H9 (cell line): ENCODE data around the gene TPD52L1. TPM values are rescaled to one million over a fixed set of nuclear protein-coding genes. Genes with fewer than 3 reads are reported as not detected.

ENCODE experiments used
- DNase-seq: peaks from one replicate; pipeline ENCODE4 v3.0.0-alpha.2; 2017
- H2AFZ ChIP-seq: one replicate; pipeline ENCODE4 v1.6.1; 2013; ENCODE audit warnings: mild to moderate bottlenecking, low read length, control low read depth, moderate library complexity
- H2AK5ac ChIP-seq: 2 replicates; pipeline ENCODE4 v1.6.1; 2013; ENCODE audit warnings: low read length, control low read depth, mixed read lengths; ENCODE audit not compliant: insufficient read length
- H2BK120ac ChIP-seq: one replicate; pipeline ENCODE4 v1.6.1; 2013; ENCODE audit warnings: low read depth, mild to moderate bottlenecking, low read length, control low read depth, inconsistent platforms; ENCODE audit not compliant: poor library complexity, severe bottlenecking
- H2BK12ac ChIP-seq: 2 replicates; pipeline ENCODE4 v1.6.1; 2013; ENCODE audit warnings: low read length, control low read depth, mixed read lengths, low read depth; ENCODE audit not compliant: insufficient read length
- H2BK15ac ChIP-seq: 2 replicates; pipeline ENCODE4 v1.6.1; 2013; ENCODE audit warnings: low read depth, low read length, control low read depth
- H2BK20ac ChIP-seq: one replicate; pipeline ENCODE4 v1.6.1; 2013; ENCODE audit warnings: low read depth, mild to moderate bottlenecking, low read length, control low read depth, inconsistent platforms; ENCODE audit not compliant: poor library complexity, severe bottlenecking
- H2BK5ac ChIP-seq: 2 replicates; pipeline ENCODE4 v1.6.1; 2013; ENCODE audit warnings: low read length, control low read depth, mixed read lengths; ENCODE audit not compliant: insufficient read length
- H3K14ac ChIP-seq: 2 replicates; pipeline ENCODE4 v1.6.1; 2013; ENCODE audit warnings: low read length, control low read depth; ENCODE audit not compliant: insufficient read depth
- H3K18ac ChIP-seq: 2 replicates; pipeline ENCODE4 v1.6.1; 2013; ENCODE audit warnings: low read depth, mild to moderate bottlenecking, mixed read lengths, low read length, control low read depth; ENCODE audit not compliant: insufficient read length
- H3K23ac ChIP-seq: 2 replicates; pipeline ENCODE4 v1.6.1; 2013; ENCODE audit warnings: low read length, control low read depth, mixed read lengths, low read depth; ENCODE audit not compliant: insufficient read length
- H3K23me2 ChIP-seq: 2 replicates; pipeline ENCODE4 v1.6.1; 2013; ENCODE audit warnings: low read depth, mild to moderate bottlenecking, mixed read lengths, low read length, control low read depth; ENCODE audit not compliant: insufficient read length, poor library complexity, severe bottlenecking
- H3K27ac ChIP-seq: 2 replicates; pipeline ENCODE4 v1.5.1; 2013; ENCODE audit warnings: low read length, control low read depth, mixed read lengths, low read depth; ENCODE audit not compliant: insufficient read length
- H3K27me3 ChIP-seq: 2 replicates; pipeline ENCODE4 v1.6.1; 2013; ENCODE audit warnings: low read length, control low read depth, inconsistent platforms; ENCODE audit not compliant: insufficient read depth
- H3K4ac ChIP-seq: 2 replicates; pipeline ENCODE4 v1.6.1; 2013; ENCODE audit warnings: low read depth, mild to moderate bottlenecking, control low read depth, inconsistent platforms, low read length, moderate library complexity
- H3K4me1 ChIP-seq: 2 replicates; pipeline ENCODE4 v1.6.1; 2013; ENCODE audit warnings: low read length, control low read depth, inconsistent platforms; ENCODE audit not compliant: insufficient read depth
- H3K4me2 ChIP-seq: 2 replicates; pipeline ENCODE4 v1.6.1; 2013; ENCODE audit warnings: low read length, control low read depth, mixed read lengths; ENCODE audit not compliant: insufficient read length, insufficient read depth
- H3K56ac ChIP-seq: 2 replicates; pipeline ENCODE4 v1.6.1; 2013; ENCODE audit warnings: low read depth, mild to moderate bottlenecking, mixed read lengths, low read length, control low read depth; ENCODE audit not compliant: insufficient read length
- H3K79me1 ChIP-seq: 2 replicates; pipeline ENCODE4 v1.6.1; 2013; ENCODE audit warnings: low read depth, mild to moderate bottlenecking, moderate library complexity, low read length, control low read depth, inconsistent platforms; ENCODE audit not compliant: insufficient read depth, poor library complexity, severe bottlenecking
- H3K79me2 ChIP-seq: 2 replicates; pipeline ENCODE4 v1.6.1; 2013; ENCODE audit warnings: low read length, control low read depth, inconsistent platforms; ENCODE audit not compliant: insufficient read depth
- H3K9ac ChIP-seq: 2 replicates; pipeline ENCODE4 v1.6.1; 2013; ENCODE audit warnings: low read length, control low read depth, mixed read lengths; ENCODE audit not compliant: insufficient read length; ENCODE audit errors: extremely low read depth
- H3K9me3 ChIP-seq: one replicate; pipeline ENCODE4 v1.6.1; 2013; ENCODE audit warnings: low read depth, low read length, inconsistent platforms; ENCODE audit not compliant: control insufficient read depth
- H3T11ph ChIP-seq: one replicate; pipeline ENCODE4 v1.6.1; 2013; ENCODE audit warnings: mild to moderate bottlenecking, low read length, control low read depth, inconsistent platforms
- H4K20me1 ChIP-seq: one replicate; pipeline ENCODE4 v1.6.1; 2013; ENCODE audit not compliant: control insufficient read depth, insufficient read length, insufficient read depth
- H4K5ac ChIP-seq: 2 replicates; pipeline ENCODE4 v1.6.1; 2013; ENCODE audit warnings: low read depth, mild to moderate bottlenecking, mixed read lengths, low read length, control low read depth; ENCODE audit not compliant: insufficient read length
- H4K8ac ChIP-seq: replicated peaks from 2 replicates; pipeline ENCODE4 v1.6.1; 2013; ENCODE audit warnings: low read length, control low read depth, mixed read lengths, low read depth; ENCODE audit not compliant: insufficient read length
- H4K91ac ChIP-seq: 2 replicates; pipeline ENCODE4 v1.6.1; 2013; ENCODE audit warnings: low read depth, mild to moderate bottlenecking, moderate library complexity, mixed read lengths, low read length, control low read depth; ENCODE audit not compliant: insufficient read length
- H3K27ac Mint-ChIP-seq, 3 experiments: 2 replicates in 2 of 3; 3 replicates in 1 of 3; pipeline ENCODE4 v1.8.0; 2020 to 2021; ENCODE audit warnings: mixed read lengths in 3 of 3, mild to moderate bottlenecking in 1 of 3, moderate library complexity in 1 of 3
- H3K27me3 Mint-ChIP-seq: 2 replicates; pipeline ENCODE4 v1.8.0; 2021; ENCODE audit warnings: low read depth, mild to moderate bottlenecking, moderate library complexity, mixed read lengths
- H3K36me3 Mint-ChIP-seq, 3 experiments: 2 replicates in 2 of 3; 3 replicates in 1 of 3; pipeline ENCODE4 v1.8.0; 2020 to 2021; ENCODE audit warnings: low read depth in 3 of 3, mixed read lengths in 3 of 3; ENCODE audit not compliant: insufficient read depth in 1 of 3
- H3K4me1 Mint-ChIP-seq, 2 experiments: 2 replicates each; pipeline ENCODE4 v1.8.0; 2020; ENCODE audit warnings: mixed read lengths in 2 of 2
- H3K4me3 Mint-ChIP-seq, 2 experiments: 2 replicates in 1 of 2; 3 replicates in 1 of 2; pipeline ENCODE4 v1.8.0; 2020 to 2021; ENCODE audit warnings: mild to moderate bottlenecking in 2 of 2, mixed read lengths in 2 of 2, moderate library complexity in 1 of 2
- H3K9me3 Mint-ChIP-seq, 2 experiments: 2 replicates in 1 of 2; 3 replicates in 1 of 2; pipeline ENCODE4 v1.8.0; 2020; ENCODE audit warnings: mild to moderate bottlenecking in 2 of 2, mixed read lengths in 2 of 2, moderate library complexity in 1 of 2
- CTCF ChIP-seq: fragments of 200-600 bp; sonication (generic); conservative IDR thresholded peaks from 3 replicates; pipeline ENCODE4 v1.8.0; 2021; ENCODE audit warnings: antibody characterized with exemption, mild to moderate bottlenecking
- WGBS: extraction: QIAGEN DNeasy Blood & Tissue Kit; methylation state at CpG from one replicate; pipeline ENCODE4 v1.1.7; 2013; ENCODE audit warnings: missing lambda C conversion rate, low lambda C conversion rate, mixed read lengths; ENCODE audit not compliant: insufficient read length; ENCODE audit errors: extremely low coverage; 5-methylcytosine and 5-hydroxymethylcytosine counted together
- long read RNA-seq: library from polyadenylated mRNA; unstranded; transcript quantifications from one replicate; pipeline ENCODE4 v2.0.0, GENCODE V29; 2020
- total RNA-seq: library from RNA; stranded (reverse); gene quantifications from 2 replicates; pipeline ENCODE4 v1.2.1, GENCODE V29; 2021

Gene TPD52L1
- total RNA-seq: 6.6 and 6.9 TPM in 2 replicates
- long read RNA-seq, transcript TPD52L1-213 (7 exons, 2,356 nt): major isoform, 14 of 32 reads
- long read RNA-seq, transcript TPD52L1-202 (5 exons, 2,147 nt): minor isoform, 8 of 32 reads
- long read RNA-seq, partial matches to known transcripts: 1 of 32 reads
- long read RNA-seq, other reads (novel, unspliced or antisense): 4 of 32 reads

GRCh38 chr6:125153391-125154117 is at the start of gene TPD52L1:
TSS of gene TPD52L1 (plus strand) at chr6:125153773. CDS start at chr6:125153952, 179 bp downstream.
- Histone ChIP-seq H3K4me2 (peak within 1 kb of the TSS; percentile 99), H3K4ac (no peak within 1 kb of the TSS), H4K5ac (no peak within 1 kb of the TSS), H3K4me1 (no peaks in the 10 kb centered on the region), H3K56ac (no peak within 1 kb of the TSS), H3K23me2 (peaks cover 7% of the 10 kb centered on the region), H3K23ac (no peak within 1 kb of the TSS), H3K79me2 (no peaks in the 10 kb centered on the region), H3K9me3 (no peaks in the 10 kb centered on the region), H2BK12ac (no peak within 1 kb of the TSS), H4K8ac (no peak within 1 kb of the TSS), H4K91ac (no peak within 1 kb of the TSS), H3K18ac (no peak within 1 kb of the TSS), H2AFZ (no peak within 1 kb of the TSS), H3K14ac (peak within 1 kb of the TSS; percentile 45; the same call in 1 of the 2 replicates), H2BK15ac (no peak within 1 kb of the TSS), H2BK5ac (no peak within 1 kb of the TSS), H3K9ac (peak within 1 kb of the TSS; percentile 60), H2BK120ac (no peak within 1 kb of the TSS), H3K27ac (no peak within 1 kb of the TSS), H4K20me1 (no peaks in the 10 kb centered on the region), H3K27me3 (no peaks in the 10 kb centered on the region; the same call in 1 of the 2 replicates), H3K79me1 (no peaks in the 10 kb centered on the region), H2BK20ac (no peak within 1 kb of the TSS), H2AK5ac (no peak within 1 kb of the TSS), H3T11ph (no peak within 1 kb of the TSS)
- Mint-ChIP-seq H3K9me3 (no peaks in the 10 kb centered on the region), H3K36me3 (no peaks in the 10 kb centered on the region), H3K4me1 (peaks cover 12 to 21% of the 10 kb centered on the region in 2 experiments), H3K27ac (peak within 1 kb of the TSS in 1 of 3 experiments; percentile 73; a peak in 2 of 7 replicates), H3K4me3 (peak within 1 kb of the TSS; percentile 78 to 93), H3K27me3 (peaks cover 52% of the 10 kb centered on the region)
- no CpG with 5 or more reads among the region's 47 CpGs for WGBS
- TF ChIP-seq CTCF: peak; percentile 88
- peak; percentile 89 for DNase-seq
